ENCODE data around the gene MED20.

DNA sequence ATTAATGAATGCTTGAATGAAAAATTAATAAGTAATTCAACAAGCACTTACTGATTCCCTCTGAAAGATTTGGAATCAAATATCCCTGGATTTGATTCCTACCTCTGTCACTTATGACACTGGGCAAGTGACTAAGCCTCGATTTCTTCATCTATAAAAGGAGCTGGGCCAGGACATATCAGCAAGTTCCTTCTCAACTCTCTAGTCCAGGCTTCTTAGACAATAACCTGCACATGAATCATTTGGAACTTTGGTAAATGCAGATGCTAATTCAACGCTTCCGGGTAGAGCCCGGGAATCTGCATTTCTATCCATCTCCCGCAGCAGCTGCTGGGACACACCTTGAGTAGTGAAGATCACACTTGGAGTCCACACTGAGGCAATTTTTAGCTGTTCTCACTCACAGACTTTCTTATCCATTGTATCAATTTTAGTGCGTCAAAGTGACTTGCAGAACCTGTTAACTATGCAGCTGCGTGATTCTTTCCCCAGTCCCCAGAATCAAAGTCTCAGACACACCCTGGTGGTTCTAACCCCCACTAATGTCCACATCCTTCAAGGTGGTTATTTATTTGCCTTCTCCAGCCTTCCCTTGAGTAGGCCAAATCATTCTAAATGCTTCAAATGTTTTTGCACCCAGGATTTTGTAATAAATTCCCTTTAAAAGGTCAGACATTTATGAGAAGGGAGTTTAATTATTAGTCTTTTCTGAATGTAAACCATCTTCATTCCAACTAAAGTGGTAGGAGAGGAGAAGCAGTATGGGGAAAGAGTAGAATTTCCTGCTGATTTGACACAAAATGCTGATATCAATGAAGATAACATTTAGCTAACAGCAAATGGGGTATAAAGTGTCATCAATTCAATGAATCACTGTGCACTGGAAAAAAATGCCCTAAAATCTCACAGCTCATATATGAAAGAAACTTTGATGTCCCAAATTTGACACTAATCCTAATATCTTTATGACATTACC lies 46.7 kb upstream of the MED20 start:
- TF ChIP-seq, protein P1, sequence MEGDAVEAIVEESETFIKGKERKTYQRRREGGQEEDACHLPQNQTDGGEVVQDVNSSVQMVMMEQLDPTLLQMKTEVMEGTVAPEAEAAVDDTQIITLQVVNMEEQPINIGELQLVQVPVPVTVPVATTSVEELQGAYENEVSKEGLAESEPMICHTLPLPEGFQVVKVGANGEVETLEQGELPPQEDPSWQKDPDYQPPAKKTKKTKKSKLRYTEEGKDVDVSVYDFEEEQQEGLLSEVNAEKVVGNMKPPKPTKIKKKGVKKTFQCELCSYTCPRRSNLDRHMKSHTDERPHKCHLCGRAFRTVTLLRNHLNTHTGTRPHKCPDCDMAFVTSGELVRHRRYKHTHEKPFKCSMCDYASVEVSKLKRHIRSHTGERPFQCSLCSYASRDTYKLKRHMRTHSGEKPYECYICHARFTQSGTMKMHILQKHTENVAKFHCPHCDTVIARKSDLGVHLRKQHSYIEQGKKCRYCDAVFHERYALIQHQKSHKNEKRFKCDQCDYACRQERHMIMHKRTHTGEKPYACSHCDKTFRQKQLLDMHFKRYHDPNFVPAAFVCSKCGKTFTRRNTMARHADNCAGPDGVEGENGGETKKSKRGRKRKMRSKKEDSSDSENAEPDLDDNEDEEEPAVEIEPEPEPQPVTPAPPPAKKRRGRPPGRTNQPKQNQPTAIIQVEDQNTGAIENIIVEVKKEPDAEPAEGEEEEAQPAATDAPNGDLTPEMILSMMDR (conservative IDR thresholded peaks at IDR 0.05; ENCODE audit: low read depth, low read length), result no peak
- no peak for TF ChIP-seq EZH2 (IDR thresholded peaks at IDR 0.05; ENCODE audit: low read length, unreplicated experiment)

All from PC-3 (cell line).